Esophagus squamous epithelium (tissue), 4 donors: Measurements from ENCODE around the gene VPS54.

Experiments used
- CTCF ChIP-seq, 6 experiments: fragments of 450-650 bp in 4 of 6; fragments of 200-600 bp in 2 of 6; sonication (generic) in 2 of 6; IDR thresholded peaks; one replicate each; pipeline ENCODE4 v1.5.1; 2016 to 2019; ENCODE audit warnings: antibody characterized with exemption in 6 of 6, mild to moderate bottlenecking in 4 of 6, moderate library complexity in 4 of 6
- POLR2A ChIP-seq, 4 donors: fragments of 450-650 bp; IDR thresholded peaks; one replicate each; pipeline ENCODE4 v1.6.1; 2017; ENCODE audit warnings: antibody characterized with exemption in 4 of 4, mild to moderate bottlenecking in 4 of 4, moderate library complexity in 3 of 4

- no peak for TF ChIP-seq CTCF (IDR thresholded peaks at IDR 0.05)
- no peak for TF ChIP-seq POLR2A (IDR thresholded peaks at IDR 0.05)
These were observed 824 bp upstream of the VPS54 start for GRCh38 chr2:64019975-64020528.
